COLO668 (cell line): ENCODE results near the gene GRID2.

Experiments
- DNase-seq: peaks from one replicate; lab custom pipeline; 2025; ENCODE audit not compliant: unreplicated experiment; lab: John Stamatoyannopoulos, UW

The GRID2 gene

DNA sequence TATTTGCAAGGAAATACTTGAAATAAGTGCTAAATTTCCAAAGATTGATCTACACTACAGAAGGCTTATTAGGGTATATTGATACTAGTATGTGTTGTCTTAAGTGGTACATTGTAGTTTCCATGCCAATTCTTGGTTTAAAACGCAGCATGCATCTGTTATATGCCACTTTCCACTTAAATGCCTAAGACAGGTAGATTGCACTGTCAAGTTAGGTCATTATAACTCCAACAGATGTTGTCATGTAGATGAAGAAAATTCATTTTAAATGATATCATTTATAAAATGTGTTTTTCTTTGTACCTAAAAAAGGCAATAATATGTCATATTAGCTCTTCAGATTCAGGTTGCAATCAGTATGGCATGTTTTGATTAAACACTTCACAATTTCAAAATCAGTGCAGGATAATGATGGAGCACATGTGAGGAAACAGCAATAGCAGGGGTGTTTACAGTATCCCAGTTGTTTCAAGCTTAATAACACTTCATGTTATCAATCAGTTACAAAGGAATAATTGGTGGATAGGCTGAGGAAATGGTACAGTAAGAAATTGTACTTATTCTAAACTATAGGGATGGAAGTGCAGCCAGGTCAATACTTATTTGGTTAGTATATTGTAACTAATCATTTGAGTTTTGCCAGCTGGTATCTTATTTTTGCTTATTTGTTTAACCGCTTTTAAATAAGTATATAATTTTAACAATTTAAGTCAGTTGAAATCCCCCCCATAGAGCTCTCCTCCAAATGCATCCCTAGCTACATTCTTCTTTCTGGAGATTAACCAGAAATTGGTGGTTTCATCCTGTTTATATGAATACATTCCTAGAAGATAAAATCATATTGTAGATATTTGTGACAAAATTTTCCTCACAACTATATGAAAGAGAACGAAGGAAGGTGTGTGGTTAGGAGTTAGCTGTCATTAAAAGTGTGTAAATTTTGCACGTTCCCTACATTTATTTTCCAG lies 1070.4 kb downstream of the GRID2 start:
- DNase-seq: no peak

DNA sequence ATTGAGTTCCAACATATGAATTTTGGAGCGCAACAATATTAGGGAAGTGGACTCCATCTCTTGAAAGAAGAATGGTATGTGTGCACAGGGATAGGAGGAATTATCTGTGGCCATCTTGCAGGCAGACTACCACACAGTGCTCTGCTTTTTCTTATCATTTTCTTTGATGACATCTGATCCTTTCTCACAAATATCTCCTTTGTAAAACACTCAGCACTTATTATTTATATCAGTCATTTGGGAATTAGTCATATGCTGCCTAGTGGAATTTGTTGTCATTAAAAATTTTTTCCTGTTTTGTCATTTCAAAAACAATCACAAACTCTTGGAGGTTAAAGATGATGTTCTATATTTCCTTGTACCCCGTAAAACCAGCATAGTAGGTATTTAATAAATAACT lies 1080.5 kb downstream of the GRID2 start:
- no peak for DNase-seq

DNA sequence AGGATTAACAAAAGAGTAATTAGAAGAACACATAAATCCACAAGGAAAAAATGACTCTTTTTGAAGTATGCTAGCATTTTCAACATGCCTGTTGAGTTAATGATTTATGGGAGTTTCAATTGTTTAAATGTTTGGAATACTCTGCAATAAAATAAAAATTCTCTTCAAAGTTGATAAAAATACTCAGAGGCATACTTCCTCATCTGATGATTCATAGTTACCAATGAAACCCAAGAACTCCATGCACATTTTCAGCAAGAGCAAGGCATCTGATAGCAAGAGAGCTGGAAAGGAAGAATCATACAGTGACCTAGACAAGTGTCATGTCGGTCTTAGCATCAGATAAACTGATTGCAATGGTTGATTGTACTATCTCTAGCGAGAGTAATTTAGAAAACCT lies 1081.1 kb downstream of the GRID2 start:
- no peak for DNase-seq

DNA sequence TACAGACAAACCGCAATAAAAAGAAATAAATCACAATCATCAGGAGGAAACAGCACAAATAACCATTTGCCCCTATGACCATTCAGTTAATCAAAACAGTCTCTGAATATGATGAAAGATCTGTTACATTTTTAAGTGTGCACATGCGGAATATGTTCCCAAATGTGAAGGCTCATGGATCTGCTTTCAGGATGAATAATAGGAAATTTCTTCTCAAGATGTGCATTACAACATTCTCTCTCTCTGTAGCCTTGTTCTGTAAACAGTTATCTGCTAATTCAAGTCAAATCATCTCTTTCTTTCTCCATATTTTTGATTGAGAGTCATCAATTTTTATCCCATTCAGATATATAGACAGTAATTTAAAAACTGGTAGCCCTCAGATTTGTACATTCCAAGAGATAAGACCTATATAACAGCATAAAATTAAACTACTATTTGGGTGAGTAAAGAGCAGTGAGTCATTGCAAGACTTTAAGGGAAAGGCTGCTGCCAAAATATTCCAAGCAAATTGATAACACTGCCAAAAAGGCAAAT lies 1090.8 kb downstream of the GRID2 start:
- no peak for DNase-seq

DNA sequence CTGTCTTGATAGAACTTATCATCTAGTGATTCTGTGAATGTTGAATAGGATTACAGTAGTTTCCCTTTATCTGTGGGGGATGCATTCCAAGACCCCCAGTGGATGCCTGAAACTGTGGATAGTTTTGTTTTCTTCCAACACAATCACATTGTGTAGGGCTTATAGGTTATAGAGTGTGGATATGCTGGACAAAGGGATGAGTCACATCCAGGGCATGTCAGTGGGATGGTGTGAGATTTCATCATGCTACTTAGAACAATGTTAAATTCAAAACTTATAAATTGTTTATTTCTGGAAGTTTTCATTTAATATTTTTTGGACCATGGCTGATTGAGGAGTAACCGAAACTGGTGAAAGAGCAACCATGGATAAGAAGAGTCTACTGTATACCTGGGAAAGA lies 1092.5 kb downstream of the GRID2 start:
- DNase-seq: no peak

DNA sequence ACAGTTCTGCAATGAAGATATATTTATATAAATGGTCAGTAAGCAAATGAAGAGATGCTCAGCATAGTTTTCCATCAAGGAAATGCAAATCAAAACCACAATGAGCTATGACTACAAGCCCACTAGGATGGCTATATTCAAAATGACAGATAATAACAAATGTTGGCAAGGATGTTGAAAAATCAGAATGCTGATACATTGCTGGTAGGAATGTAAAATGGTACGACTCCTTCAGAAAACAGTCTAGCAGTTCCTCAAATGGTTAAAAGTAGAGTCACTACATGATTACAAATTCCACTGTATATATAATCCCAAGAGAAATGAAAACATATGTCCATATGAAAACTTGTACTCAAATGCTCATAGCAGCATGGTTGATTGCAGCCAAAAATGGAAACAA lies 1099.8 kb downstream of the GRID2 start:
- no peak for DNase-seq

DNA sequence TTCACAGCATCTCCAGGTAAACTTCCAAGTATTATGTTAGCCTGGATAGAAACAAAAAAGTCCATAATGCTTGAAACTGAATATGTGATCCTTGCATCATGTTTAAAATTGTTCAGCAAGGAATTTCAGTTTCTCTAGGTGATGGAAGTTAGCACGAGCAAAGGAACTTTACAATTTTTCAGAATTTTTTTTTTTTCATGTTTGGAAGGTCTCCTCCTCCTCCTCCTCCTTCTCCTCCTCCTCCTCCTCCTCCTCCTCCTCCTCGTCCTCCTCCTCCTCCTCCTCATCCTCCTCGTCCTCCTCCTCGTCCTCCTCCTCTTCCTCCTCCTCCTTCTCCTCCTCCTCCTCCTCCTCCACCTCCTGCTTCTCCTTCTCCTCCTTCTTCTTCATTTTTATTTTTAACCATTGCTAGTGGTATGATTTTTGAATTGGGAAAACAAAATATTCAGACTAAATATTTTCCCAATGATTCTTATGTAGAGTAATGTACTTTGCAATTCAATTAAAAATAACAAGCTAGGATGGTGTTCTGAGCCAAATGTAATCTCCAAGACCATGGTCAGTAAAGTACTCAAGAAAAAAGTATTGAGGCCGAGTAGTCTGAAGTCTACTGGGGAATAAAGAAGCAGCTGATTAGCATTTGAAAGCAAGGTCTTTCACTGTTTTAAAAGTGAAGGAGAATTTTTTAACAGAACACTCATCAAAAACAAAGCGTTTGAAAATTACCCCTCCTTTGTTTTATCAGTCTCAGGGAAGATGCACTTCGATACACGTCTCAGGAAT lies 1103.9 kb downstream of the GRID2 start:
- DNase-seq: no peak

DNA sequence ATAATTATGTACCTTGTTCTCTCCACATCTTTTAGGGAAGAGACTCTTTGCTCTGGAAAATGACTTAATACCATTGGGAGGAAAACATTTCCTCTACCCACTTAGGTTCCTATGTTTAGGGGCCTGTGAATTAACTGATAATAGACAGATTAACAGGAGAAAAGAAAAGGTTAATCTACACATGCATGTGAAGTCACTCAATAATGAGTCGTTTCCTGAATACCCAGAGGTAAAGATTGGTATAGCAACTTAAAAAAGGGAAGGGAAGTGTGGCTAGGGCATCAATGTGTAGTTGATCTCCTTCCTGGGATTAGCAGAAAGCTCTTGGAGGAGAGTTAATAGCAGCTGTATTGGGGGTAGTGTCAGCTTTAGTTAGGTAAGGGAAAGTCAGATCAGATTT lies 1105.3 kb downstream of the GRID2 start:
- DNase-seq: no peak

DNA sequence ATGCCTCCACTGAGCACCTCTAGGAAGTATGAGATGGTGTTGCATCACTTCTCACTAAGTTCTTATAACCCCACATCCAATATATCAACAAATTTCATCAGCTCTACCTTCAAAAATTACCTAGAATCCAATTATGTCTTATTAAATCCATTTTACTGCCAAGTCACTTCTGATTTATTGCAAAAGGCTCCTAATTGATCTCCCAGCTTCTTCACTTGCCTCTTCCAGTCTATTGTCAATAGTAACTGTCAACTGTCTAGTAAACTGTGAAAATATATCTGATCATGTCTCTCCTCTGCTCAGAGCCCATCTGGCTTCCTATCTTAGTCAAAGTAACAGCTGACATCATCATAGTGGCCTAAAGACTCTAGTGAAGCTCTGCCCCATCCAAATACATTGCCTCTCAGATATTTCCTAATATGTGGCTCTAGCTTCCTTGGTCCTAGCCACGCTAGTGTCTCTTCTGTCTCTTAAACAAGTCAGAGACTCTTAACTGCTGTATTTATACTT lies 1110.3 kb downstream of the GRID2 start:
- DNase-seq: no peak

DNA sequence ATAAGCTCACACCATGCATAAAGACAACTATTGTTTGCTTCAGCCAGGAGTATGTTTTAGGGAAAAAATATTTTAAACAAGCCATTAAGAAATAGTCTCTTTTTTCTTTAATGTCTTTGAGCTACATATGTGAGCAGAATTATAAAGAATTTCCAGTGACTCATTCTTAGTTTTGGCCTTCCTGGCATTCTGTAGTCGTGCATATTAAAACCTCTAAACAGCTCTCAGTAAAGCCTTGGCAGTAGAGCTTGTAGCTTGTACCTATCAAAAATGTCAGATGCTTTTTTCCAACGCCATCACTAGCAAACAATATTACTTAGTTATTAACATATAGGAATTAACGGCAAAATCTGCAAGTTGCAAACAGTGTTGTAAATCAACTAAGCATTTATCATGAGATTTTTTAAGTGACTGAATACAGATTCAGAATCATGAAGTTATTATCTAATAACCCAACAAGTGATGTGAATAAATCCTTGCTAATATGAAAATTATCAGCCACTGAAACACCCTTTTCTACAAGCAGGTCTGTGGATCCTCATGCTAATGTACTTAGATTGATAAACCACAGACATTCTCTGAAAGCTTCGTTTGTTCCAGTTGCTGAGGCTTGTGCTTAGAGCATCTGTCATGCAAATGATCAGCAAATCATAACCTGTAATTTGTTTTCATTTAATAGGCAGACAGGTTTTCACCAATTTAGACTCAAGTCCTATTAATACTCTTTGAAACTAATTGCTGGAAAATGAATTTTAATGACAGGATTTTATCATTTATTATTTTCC lies 1112.8 kb downstream of the GRID2 start:
- no peak for DNase-seq

DNA sequence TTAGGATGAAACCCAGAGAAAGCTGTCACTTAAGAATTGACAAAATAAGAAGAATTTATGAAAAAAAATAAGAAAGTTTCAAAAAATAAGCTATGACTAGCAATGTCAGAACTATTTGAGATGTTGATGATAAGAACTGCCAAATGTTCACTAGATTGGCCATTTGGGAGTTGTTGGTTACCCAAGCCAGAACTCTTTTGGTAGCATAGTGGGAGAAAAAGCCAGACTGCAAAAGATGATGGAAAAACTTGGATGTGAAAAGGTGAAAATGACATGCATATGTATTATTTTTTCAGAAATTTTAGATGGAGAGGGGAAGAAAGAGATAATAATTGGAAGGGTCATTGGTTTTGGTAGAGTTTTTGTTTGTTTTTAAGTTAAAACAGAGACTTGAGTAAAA lies 1127.6 kb downstream of the GRID2 start:
- no peak for DNase-seq

DNA sequence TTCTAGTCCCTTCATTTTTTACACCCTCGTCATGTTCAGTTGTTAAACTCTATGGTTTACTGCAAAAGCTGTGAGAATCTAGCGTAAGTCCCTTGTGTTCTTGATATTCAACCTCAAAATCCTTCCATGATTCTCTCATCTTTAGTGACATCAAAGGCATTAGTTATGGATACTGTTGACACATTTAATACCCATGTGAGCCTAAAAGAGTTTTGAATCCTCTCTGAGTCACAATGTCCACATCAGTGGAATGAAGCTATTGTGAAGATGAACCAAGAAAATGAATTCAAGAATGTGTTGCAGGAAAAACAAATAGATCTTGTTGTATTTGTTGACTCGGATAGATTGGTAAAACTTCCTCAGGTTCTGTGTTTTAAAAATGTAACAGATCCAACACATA lies 1130.1 kb downstream of the GRID2 start:
- DNase-seq: no peak

DNA sequence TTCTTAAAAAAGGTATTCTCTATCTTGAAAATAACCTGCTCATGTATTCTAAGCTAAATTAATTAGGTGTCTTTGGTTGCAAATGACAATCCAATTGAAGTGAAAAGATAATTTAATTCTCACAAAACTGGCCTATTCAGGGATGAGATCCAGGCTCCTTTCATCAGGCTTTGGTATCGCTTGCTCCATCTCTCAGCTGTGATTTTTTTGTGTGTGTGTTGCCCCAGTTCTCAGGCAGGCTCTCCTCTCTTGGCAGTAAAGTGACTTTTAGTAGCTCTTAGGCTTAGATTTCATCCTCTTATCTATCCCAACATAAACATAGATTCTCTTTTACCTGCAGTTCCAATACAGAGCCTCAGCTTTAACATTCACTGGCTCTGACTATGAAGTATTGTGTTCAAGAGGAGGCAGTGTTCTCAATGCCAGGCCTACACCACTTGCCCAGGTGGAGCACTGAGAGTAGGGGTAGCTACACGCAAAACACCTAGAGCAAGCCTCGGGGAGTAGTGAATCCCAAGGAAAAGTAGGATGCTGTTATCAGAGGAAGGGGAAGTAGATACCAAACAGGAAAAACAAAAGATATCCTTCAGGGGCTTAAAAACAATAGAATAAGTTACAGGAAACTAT lies 1132.3 kb downstream of the GRID2 start:
- DNase-seq: no peak

DNA sequence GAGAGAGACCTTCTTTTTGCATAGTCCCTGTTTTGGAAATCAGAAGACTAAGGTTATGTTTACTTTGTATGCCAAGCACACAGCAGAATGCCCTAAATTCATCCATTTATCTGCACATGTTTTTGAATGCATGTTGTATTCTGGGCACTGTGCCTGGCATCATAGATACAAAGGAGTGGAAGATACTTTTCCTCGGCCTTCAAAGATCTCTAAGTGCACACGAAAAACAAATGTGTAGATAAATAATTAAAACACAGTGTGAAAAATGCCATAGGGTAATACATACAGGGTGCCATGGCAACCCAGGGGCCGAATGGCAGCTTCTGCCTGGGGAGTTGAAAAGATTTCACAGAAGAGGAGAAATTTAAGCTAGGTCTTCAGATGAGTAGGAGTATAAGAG lies 1134.2 kb downstream of the GRID2 start:
- DNase-seq: no peak

DNA sequence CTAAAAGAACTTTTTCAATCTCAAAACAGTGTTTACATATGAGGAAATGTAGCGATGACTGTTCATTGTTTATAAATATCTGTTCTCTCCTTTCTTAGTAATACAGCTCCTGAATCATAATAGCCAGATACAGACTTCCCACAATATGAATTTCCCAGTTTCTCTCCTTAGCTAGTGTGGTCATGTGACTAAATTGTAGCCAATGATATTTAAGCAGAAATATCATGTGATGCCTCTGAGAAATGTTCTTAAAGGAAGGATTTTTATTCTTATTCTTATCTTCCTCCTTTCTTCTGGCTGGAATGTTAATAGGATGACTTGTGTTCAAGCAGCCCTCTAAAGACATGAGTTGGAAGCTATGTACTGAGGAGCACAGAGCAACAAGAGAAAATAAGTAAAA lies 1141.1 kb downstream of the GRID2 start:
- no peak for DNase-seq

DNA sequence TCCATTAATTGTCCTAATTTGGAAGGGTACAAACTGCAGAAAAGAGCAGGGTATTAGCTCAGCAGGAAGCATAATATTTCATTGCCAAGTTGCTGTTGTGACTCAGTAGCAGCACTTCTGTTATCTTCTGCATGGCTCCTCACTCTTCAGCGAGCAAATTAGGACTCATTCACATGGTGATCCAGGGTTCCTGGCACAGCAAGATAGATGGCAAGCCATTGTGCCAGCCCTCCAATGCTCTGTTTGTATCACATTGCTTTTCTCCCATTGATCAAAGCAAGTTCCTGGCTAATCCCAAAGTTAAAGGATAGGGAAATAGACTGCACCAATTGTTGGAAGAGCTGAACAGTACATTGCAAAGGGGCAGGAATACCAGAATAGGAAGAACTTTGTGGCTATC lies 1142.3 kb downstream of the GRID2 start:
- no peak for DNase-seq

DNA sequence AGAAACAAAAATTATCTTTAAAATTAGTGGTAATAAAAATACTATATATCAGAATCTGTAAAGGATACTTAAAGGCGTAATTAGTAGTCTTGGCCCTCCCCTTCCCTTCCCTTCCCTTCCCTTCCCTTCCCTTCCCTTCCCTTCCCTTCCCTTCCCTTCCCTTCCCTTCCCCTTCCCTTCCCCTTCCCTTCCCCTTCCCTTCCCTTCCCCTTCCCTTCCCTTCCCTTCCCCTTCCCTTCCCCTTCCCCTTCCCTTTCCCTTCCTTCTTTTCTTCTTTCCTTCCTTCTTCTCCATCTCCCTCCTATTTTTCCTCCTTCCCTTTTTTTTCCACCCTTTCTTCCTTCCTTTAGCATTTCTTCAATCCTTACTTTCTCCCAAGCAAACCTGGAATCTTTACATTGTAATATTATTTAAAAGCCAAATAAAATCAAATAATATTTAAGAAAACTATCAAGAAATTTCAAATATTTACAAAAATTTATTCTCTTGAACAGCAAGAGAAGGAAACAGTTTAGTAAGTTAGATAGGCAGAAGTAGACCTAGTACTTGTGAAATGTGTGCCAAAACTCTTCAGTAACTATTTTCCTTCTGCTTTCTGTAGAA lies 1145.0 kb downstream of the GRID2 start:
- DNase-seq: no peak

DNA sequence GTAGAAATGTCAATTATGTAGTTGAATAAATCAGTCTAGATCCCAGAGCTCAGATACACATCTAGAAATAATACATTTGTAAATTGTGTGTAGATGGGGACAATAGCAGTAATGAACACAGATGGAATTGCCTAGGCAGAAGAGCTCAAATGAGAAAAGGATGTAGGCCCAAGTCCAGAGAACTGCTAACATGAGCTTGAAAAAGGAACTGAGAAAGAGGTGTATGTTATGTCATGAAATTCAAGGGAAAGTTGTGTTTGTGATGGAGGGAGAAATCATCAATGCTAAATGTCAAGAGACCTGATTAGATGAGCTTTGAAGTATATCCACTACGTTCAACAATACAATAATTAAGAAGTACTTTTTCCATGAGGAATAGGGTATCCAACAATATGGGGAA lies 1148.2 kb downstream of the GRID2 start:
- DNase-seq: no peak

DNA sequence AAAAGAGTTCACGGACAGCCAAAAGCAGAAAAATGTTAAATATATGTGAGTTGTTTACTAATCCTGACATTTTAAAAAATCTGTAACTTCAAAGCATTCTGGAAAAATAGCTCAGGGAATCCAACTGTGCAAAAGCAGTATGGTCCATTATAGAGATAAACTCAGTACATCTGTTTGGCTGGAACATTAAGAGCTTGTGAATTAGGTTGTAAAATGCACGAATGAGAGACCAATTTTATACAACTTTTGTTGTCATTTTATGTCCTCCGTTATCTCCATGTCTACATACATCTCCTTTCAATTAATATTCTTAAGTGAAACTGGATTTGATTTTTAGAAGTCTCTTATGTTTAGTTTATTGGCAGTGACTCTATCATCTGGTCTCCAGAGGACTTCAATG lies 1157.8 kb downstream of the GRID2 start:
- no peak for DNase-seq

DNA sequence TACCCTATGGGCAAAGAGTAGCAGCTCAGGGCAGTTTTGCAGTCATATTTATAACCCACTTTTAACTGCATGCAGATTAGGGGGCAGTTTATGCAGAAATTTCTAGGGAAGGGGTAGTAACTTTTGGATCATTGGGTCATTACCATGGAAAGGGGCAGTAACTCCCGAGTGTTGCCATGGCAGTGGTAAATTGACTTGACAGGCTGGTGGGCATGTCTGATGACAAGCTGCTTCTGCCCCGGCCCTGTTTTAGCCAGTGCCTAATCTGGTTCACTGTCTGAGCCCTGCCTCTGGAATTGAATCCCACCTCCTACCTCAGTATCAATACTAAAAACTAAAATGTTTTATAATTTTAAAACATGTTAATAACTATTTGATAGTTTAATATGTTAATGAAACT lies 1162.7 kb downstream of the GRID2 start:
- no peak for DNase-seq
